ENCODE data around the gene MCMBP.
"Not testable (repeated sequence)": the region's sequence is repeated elsewhere in the genome, so short reads cannot be mapped to it uniquely, and the experiment has no call there.

Gene MCMBP

GRCh38 chr10:119829429-119829828 lies 43.2 kb downstream of the MCMBP start:
- no peak for DNase-seq (ENCODE audit: low spot score)

GRCh38 chr10:119827430-119827829 lies 45.2 kb downstream of the MCMBP start:
- no peak for DNase-seq (ENCODE audit: low spot score)

GRCh38 chr10:119826771-119827170 lies 45.9 kb downstream of the MCMBP start:
- peak; percentile 19 for DNase-seq (ENCODE audit: low spot score)

GRCh38 chr10:119824299-119824698 lies 48.3 kb downstream of the MCMBP start:
- DNase-seq (ENCODE audit: low spot score): no peak

- DNase-seq (ENCODE audit: low spot score): no peak
Measured at GRCh38 chr10:119821182-119821581, 51.5 kb downstream of the MCMBP start.

- DNase-seq (ENCODE audit: low spot score): no peak
Measured at GRCh38 chr10:119818889-119819270, 53.8 kb downstream of the MCMBP start.

- DNase-seq (ENCODE audit: low spot score): peak; percentile 52
Measured at GRCh38 chr10:119817991-119818888, 54.4 kb downstream of the MCMBP start.

GRCh38 chr10:119815671-119816070 lies 57.0 kb downstream of the MCMBP start:
- DNase-seq (ENCODE audit: low spot score): no peak

- DNase-seq (ENCODE audit: low spot score): no peak
Measured at GRCh38 chr10:119812684-119813083, 60.0 kb downstream of the MCMBP start.

GRCh38 chr10:119811122-119811521 lies 61.5 kb downstream of the MCMBP start:
- DNase-seq (ENCODE audit: low spot score): no peak

- DNase-seq (ENCODE audit: low spot score): peak; percentile 68
Measured at GRCh38 chr10:119807960-119808697, 64.5 kb downstream of the MCMBP start.

- DNase-seq (ENCODE audit: low spot score): no peak
Measured at GRCh38 chr10:119806334-119807130, 66.1 kb downstream of the MCMBP start.

GRCh38 chr10:119805702-119806230 lies 66.9 kb downstream of the MCMBP start:
- DNase-seq (ENCODE audit: low spot score): no peak

GRCh38 chr10:119803264-119803663 lies 69.4 kb downstream of the MCMBP start:
- peak; percentile 28 for DNase-seq (ENCODE audit: low spot score)

GRCh38 chr10:119801998-119802538 lies 70.6 kb downstream of the MCMBP start:
- DNase-seq (ENCODE audit: low spot score): no peak

- DNase-seq (ENCODE audit: low spot score): no peak
Measured at GRCh38 chr10:119801176-119801575, 71.5 kb downstream of the MCMBP start.

GRCh38 chr10:119796039-119796438 lies 76.6 kb downstream of the MCMBP start:
- DNase-seq (ENCODE audit: low spot score): no peak

- not testable (repeated sequence) for DNase-seq (ENCODE audit: low spot score)
Measured at GRCh38 chr10:119795101-119795500, 77.5 kb downstream of the MCMBP start.

GRCh38 chr10:119786117-119786769 lies 86.4 kb downstream of the MCMBP start:
- DNase-seq (ENCODE audit: low spot score): peak; percentile 3

- no peak for DNase-seq (ENCODE audit: low spot score)
Measured at GRCh38 chr10:119784340-119785067, 88.1 kb downstream of the MCMBP start.

- DNase-seq (ENCODE audit: low spot score): no peak
Measured at GRCh38 chr10:119783665-119784027, 89.0 kb downstream of the MCMBP start.

Data from kidney tubule cell (primary cell).